ENCODE measurements around the gene ADCY6.

ADCY6 gene

DNA sequence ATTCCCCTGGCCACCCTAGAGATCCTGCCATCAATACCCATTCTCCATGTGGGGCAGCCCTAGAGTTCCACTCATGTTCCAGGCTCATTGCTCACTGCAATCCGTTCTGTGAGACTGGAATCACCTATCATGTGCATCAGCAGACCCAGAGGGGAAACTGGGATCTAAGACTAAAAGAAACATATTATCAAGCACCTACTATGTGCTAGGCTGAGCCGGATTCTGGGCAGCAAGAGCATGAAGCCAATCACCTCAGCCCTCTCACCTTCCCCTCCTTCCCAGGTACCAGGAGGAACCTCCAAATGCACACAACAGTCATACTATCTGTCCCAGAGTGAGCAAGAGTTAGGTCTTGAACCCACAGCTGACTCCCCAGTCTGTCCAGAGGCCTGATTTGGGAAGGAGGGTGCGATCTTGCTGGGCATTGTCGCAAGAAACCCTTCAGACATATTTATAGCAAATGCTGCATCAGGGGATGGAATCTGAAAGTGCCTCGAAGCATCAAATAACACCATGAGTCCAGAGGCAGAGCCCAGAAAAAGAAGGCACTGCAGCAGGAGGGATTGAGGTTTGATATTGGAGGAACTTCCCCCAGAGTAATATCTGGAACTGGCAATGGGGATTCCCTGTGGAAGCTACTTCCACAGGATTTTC is 22.7 kb upstream of the ADCY6 start:
- H3K4me3 ChIP-seq (replicated peaks; ENCODE audit: insufficient read depth, low read length): no peak overlapping the region
- DNase-seq (ENCODE audit: low read depth in 1 of 2, low spot score in 1 of 2): no peak
- no peaks in the 10 kb centered on the region for H3K27me3 ChIP-seq (ENCODE audit: insufficient read depth, poor library complexity, severe bottlenecking)
- TF ChIP-seq, protein P1, sequence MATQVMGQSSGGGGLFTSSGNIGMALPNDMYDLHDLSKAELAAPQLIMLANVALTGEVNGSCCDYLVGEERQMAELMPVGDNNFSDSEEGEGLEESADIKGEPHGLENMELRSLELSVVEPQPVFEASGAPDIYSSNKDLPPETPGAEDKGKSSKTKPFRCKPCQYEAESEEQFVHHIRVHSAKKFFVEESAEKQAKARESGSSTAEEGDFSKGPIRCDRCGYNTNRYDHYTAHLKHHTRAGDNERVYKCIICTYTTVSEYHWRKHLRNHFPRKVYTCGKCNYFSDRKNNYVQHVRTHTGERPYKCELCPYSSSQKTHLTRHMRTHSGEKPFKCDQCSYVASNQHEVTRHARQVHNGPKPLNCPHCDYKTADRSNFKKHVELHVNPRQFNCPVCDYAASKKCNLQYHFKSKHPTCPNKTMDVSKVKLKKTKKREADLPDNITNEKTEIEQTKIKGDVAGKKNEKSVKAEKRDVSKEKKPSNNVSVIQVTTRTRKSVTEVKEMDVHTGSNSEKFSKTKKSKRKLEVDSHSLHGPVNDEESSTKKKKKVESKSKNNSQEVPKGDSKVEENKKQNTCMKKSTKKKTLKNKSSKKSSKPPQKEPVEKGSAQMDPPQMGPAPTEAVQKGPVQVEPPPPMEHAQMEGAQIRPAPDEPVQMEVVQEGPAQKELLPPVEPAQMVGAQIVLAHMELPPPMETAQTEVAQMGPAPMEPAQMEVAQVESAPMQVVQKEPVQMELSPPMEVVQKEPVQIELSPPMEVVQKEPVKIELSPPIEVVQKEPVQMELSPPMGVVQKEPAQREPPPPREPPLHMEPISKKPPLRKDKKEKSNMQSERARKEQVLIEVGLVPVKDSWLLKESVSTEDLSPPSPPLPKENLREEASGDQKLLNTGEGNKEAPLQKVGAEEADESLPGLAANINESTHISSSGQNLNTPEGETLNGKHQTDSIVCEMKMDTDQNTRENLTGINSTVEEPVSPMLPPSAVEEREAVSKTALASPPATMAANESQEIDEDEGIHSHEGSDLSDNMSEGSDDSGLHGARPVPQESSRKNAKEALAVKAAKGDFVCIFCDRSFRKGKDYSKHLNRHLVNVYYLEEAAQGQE (IDR thresholded peaks at IDR 0.05; ENCODE audit: insufficient replicate concordance, low read depth): no peak
- TF ChIP-seq SPI1 (IDR thresholded peaks at IDR 0.05; ENCODE audit: borderline replicate concordance, low read depth) (no peak), GABPA (IDR thresholded peaks at IDR 0.05; ENCODE audit: low read depth) (no peak), POLR2AphosphoS5 (IDR thresholded peaks at IDR 0.05; ENCODE audit: low read depth) (no peak)
- TF ChIP-seq, protein P2, sequence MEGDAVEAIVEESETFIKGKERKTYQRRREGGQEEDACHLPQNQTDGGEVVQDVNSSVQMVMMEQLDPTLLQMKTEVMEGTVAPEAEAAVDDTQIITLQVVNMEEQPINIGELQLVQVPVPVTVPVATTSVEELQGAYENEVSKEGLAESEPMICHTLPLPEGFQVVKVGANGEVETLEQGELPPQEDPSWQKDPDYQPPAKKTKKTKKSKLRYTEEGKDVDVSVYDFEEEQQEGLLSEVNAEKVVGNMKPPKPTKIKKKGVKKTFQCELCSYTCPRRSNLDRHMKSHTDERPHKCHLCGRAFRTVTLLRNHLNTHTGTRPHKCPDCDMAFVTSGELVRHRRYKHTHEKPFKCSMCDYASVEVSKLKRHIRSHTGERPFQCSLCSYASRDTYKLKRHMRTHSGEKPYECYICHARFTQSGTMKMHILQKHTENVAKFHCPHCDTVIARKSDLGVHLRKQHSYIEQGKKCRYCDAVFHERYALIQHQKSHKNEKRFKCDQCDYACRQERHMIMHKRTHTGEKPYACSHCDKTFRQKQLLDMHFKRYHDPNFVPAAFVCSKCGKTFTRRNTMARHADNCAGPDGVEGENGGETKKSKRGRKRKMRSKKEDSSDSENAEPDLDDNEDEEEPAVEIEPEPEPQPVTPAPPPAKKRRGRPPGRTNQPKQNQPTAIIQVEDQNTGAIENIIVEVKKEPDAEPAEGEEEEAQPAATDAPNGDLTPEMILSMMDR (IDR thresholded peaks at IDR 0.05; ENCODE audit: insufficient read depth, low read length): no peak
- no peak overlapping the region for H3K27ac ChIP-seq (replicated peaks)

DNA sequence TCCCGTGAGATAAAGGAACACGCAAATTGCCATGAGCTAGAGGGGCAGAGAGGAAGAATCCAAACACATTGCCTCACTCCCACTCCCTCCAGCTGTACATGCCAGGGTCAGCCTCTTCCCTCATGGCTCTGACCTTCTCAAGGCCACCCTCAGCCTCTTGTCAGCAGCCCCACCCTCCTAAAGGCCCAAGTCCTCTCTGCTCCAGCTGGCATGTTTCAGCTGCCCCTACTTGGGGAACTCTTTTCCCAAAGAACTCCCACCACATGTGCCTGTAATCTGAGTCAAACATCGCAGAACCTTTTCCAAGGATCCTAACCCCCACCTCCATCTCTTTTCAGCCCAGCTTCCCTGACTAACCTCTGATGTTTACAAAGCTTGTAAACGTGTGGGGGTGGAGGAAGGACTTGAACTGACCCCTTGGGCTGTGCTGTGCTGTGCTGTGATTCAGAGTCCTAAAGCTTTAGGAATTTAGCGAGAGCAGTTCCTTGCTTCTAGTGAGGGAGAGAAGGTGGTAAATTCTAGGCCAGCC is 22.1 kb upstream of the ADCY6 start:
- TF ChIP-seq, protein P1 (IDR thresholded peaks at IDR 0.05; ENCODE audit: insufficient replicate concordance, low read depth): no peak
- TF ChIP-seq SPI1 (IDR thresholded peaks at IDR 0.05; ENCODE audit: borderline replicate concordance, low read depth) (no peak), GABPA (IDR thresholded peaks at IDR 0.05; ENCODE audit: low read depth) (no peak), POLR2AphosphoS5 (IDR thresholded peaks at IDR 0.05; ENCODE audit: low read depth) (no peak)
- TF ChIP-seq, protein P2 (IDR thresholded peaks at IDR 0.05; ENCODE audit: insufficient read depth, low read length): no peak
- DNase-seq (ENCODE audit: low read depth in 1 of 2, low spot score in 1 of 2): no peak
- no peak overlapping the region for H3K4me3 ChIP-seq (replicated peaks; ENCODE audit: insufficient read depth, low read length)

DNA sequence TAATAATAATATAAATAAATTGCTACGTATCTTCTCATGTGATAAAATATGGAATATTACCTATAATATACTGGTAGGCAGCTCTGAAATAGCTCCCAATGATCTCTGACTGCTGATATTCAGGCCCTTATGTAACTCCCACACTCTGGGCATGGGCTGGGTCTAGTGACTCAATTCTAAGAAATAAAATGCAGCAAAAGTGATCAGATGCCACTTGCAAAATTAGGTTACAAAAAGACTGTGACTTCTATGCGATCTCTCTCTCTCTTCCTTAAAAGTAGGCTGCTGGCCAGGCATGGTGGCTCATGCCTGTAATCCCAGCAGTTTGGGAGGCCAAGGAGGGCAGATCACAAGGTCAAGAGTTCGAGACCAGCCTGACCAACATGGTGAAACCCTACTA is 19.1 kb upstream of the ADCY6 start:
- TF ChIP-seq POLR2AphosphoS5 (IDR thresholded peaks at IDR 0.05; ENCODE audit: low read depth) (no peak), SPI1 (IDR thresholded peaks at IDR 0.05; ENCODE audit: borderline replicate concordance, low read depth) (no peak), GABPA (IDR thresholded peaks at IDR 0.05; ENCODE audit: low read depth) (no peak)
- TF ChIP-seq, protein P2 (IDR thresholded peaks at IDR 0.05; ENCODE audit: insufficient read depth, low read length): no peak
- TF ChIP-seq, protein P1 (IDR thresholded peaks at IDR 0.05; ENCODE audit: insufficient replicate concordance, low read depth): no peak
- Histone ChIP-seq H3K27me3 (ENCODE audit: insufficient read depth, poor library complexity, severe bottlenecking) (no peaks in the 10 kb centered on the region), H3K4me3 (replicated peaks; ENCODE audit: insufficient read depth, low read length) (no peak overlapping the region), H3K27ac (replicated peaks) (no peak overlapping the region)
- no peak for DNase-seq (ENCODE audit: low read depth in 1 of 2, low spot score in 1 of 2)

More for the DNA sequence above, 22.1 kb upstream of the ADCY6 start:
- Histone ChIP-seq H3K27ac (replicated peaks) (no peak overlapping the region), H3K27me3 (ENCODE audit: insufficient read depth, poor library complexity, severe bottlenecking) (no peaks in the 10 kb centered on the region)

All from HL-60 (cell line).